Calu3 (cell line): ENCODE data around the gene BEND5. TPM values are rescaled to one million over a fixed set of nuclear protein-coding genes. Genes with fewer than 3 reads are reported as not detected.

Experiments used
- BruUV-seq: library from RNA; stranded (reverse); fragments of 400-500 nt; replicated peaks from 2 replicates; lab custom pipeline; 2021; lab: Mats Ljungman, UMichigan
- CTCF ChIA-PET: fragments of 300-600 bp; sonication (Branson Sonifier 250); formaldehyde crosslinking; loops from one replicate; lab custom pipeline; 2022; ENCODE audit warnings: antibody characterized with exemption; lab: Charles Lee
- DNase-seq: peaks from one replicate; pipeline ENCODE4 v3.0.0; 2022
- H3K27ac Mint-ChIP-seq: one replicate; pipeline ENCODE4 v1.8.0; 2022; ENCODE audit warnings: mixed read lengths; ENCODE audit not compliant: unreplicated experiment
- H3K27me3 Mint-ChIP-seq: one replicate; pipeline ENCODE4 v1.8.0; 2022; ENCODE audit warnings: mixed read lengths; ENCODE audit not compliant: unreplicated experiment
- H3K36me3 Mint-ChIP-seq: one replicate; pipeline ENCODE4 v1.8.0; 2022; ENCODE audit warnings: mild to moderate bottlenecking, moderate library complexity, mixed read lengths; ENCODE audit not compliant: insufficient read depth, unreplicated experiment
- H3K4me1 Mint-ChIP-seq: one replicate; pipeline ENCODE4 v1.8.0; 2022; ENCODE audit warnings: mild to moderate bottlenecking, low read depth, mixed read lengths; ENCODE audit not compliant: unreplicated experiment
- H3K4me3 Mint-ChIP-seq: one replicate; pipeline ENCODE4 v1.8.0; 2022; ENCODE audit warnings: mild to moderate bottlenecking, low read depth, moderate library complexity, mixed read lengths; ENCODE audit not compliant: unreplicated experiment
- H3K9me3 Mint-ChIP-seq: one replicate; pipeline ENCODE4 v1.8.0; 2022; ENCODE audit warnings: low read depth, mixed read lengths; ENCODE audit not compliant: unreplicated experiment
- intact Hi-C: fragments of 100-400 bp; cut with micrococcal nuclease; formaldehyde crosslinking; loops from one replicate; pipeline ENCODE4 v1.10.0; 2022; ENCODE audit not compliant: unreplicated experiment
- total RNA-seq: library from RNA; stranded (reverse); gene quantifications from 2 replicates; pipeline ENCODE4 v1.2.3, GENCODE V29; 2022
- TF ChIP-seq, protein P1 (sequence below): fragments of 200-600 bp; IDR thresholded peaks from one replicate; pipeline ENCODE4 v1.8.0; 2022; ENCODE audit warnings: antibody characterized with exemption; ENCODE audit not compliant: unreplicated experiment

Gene BEND5
- total RNA-seq, 1 experiment from 2014 or later, result 0.87 TPM

DNA sequence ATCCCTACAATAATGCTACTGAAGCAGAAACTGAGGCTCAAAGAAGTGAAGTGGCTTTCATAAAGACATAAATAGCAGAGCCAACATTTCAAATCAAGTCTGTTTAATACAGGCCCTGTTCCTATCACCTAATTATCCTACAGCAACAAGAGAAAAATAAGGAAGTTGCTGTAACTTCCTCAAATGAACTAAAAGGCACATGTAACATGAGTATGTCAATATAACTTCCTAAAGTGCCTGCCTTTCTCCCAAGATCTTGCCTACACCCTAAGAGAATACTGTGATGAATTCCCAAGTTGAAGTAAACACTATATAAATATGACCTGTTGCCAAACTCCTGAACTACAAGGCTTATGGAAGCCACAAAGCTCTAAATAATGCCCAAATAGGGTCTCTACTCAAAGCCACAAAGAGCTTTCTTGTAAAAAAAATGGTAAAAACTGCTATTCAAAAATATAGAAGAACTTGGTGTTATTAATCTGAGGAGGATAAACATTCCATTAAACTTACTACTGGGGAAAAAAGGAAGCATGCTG is 8.6 kb downstream of the BEND5 start:
- DNase-seq, result no peak
- H3K36me3 Mint-ChIP-seq, result no peaks in the 10 kb centered on the region
- H3K27me3 Mint-ChIP-seq, result peaks cover 55% of the 10 kb centered on the region
- no peaks in the 10 kb centered on the region for H3K4me1 Mint-ChIP-seq
- peaks cover 3% of the 10 kb centered on the region for H3K9me3 Mint-ChIP-seq
- H3K27ac Mint-ChIP-seq, result no peak overlapping the region
- intact Hi-C loops, result no loop called here
- CTCF ChIA-PET, result no interaction called here
- TF ChIP-seq, protein P1, sequence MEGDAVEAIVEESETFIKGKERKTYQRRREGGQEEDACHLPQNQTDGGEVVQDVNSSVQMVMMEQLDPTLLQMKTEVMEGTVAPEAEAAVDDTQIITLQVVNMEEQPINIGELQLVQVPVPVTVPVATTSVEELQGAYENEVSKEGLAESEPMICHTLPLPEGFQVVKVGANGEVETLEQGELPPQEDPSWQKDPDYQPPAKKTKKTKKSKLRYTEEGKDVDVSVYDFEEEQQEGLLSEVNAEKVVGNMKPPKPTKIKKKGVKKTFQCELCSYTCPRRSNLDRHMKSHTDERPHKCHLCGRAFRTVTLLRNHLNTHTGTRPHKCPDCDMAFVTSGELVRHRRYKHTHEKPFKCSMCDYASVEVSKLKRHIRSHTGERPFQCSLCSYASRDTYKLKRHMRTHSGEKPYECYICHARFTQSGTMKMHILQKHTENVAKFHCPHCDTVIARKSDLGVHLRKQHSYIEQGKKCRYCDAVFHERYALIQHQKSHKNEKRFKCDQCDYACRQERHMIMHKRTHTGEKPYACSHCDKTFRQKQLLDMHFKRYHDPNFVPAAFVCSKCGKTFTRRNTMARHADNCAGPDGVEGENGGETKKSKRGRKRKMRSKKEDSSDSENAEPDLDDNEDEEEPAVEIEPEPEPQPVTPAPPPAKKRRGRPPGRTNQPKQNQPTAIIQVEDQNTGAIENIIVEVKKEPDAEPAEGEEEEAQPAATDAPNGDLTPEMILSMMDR, result no peak
- no TSS peak for BruUV-seq
- H3K4me3 Mint-ChIP-seq, result no peak overlapping the region

DNA sequence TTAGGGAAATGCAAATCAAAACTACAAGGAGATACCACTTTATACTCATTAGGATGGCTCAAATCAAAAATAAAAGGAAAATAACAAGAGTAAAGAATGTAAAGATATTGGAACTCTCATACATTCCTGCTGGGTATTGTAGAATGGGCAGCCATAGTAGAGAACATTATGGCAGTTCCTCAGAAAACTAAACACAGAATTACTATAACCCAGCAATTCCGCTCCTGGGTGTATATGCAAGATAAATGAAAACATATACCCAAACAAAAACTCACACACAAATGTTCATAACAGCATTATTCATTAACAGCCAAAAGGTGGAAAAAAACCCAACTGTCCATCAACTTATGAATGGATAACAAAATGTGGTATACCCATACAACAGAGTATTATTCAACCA is 11.4 kb downstream of the BEND5 start:
- Mint-ChIP-seq H3K27ac (no peak overlapping the region), H3K4me1 (no peaks in the 10 kb centered on the region), H3K27me3 (peaks cover 38% of the 10 kb centered on the region), H3K36me3 (no peaks in the 10 kb centered on the region), H3K4me3 (no peak overlapping the region), H3K9me3 (peaks cover 3% of the 10 kb centered on the region)
- no peak for DNase-seq
- no TSS peak for BruUV-seq
- intact Hi-C loops, result no loop called here
- TF ChIP-seq, protein P1, result no peak
- CTCF ChIA-PET, result no interaction called here

DNA sequence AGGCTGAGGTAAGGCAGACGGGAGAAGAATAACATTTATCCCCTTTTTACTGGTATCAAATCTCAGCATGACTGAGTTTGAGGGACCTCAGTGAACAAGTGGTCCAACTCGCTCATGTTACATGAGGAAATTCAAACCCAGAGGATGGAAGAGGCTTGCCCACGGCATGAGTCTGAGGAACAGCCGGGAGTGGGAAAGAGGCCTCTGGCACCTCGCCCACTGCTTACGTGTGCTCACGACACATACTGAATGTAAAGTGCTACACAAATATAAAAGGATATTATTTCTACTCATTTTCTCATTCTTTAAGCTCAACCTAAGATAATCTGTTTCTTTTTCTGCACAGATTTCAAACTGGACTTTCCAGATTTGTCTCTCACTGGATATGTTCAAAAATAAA is 14.7 kb downstream of the BEND5 start:
- no peak for DNase-seq
- CTCF ChIA-PET, result no interaction called here
- H3K9me3 Mint-ChIP-seq, result peaks cover 3% of the 10 kb centered on the region
- H3K4me3 Mint-ChIP-seq, result no peak overlapping the region
- H3K36me3 Mint-ChIP-seq, result no peaks in the 10 kb centered on the region
- no TSS peak for BruUV-seq
- no peak overlapping the region for H3K27ac Mint-ChIP-seq
- intact Hi-C loops, result no loop called here
- TF ChIP-seq, protein P1, result no peak
- peaks cover 26% of the 10 kb centered on the region for H3K27me3 Mint-ChIP-seq
- no peaks in the 10 kb centered on the region for H3K4me1 Mint-ChIP-seq

DNA sequence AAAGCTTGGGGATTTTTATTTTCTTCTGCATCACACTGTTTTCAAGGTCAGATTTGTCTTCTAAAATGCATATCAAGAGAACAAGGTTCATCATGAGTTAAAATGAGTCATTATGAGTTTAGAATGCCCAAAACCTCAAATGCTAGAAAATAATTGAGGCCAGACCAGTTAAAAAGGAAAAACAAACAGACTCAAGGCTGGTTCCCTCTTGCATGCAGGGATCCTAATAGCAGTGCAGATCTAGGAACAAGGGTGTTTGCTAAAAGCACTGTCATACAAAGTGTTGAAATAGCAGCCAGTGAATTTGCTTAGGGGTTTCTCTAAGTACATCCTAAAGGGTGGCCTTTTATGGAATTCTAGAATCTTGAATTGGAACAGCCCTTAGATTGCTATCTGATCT is 15.3 kb downstream of the BEND5 start:
- Mint-ChIP-seq H3K4me1 (no peaks in the 10 kb centered on the region), H3K27me3 (peaks cover 26% of the 10 kb centered on the region), H3K9me3 (peaks cover 3% of the 10 kb centered on the region), H3K4me3 (no peak overlapping the region), H3K27ac (no peak overlapping the region), H3K36me3 (no peaks in the 10 kb centered on the region)
- CTCF ChIA-PET, result no interaction called here
- DNase-seq, result no peak
- intact Hi-C loops, result no loop called here
- TF ChIP-seq, protein P1, result no peak
- BruUV-seq, result no TSS peak
